NCI-H2029 treated with DMSO at 0.1 percent for 48 hours (cell line): Measurements from ENCODE around the gene GOLGA8J.
"Not testable (repeated sequence)": the region's sequence is repeated elsewhere in the genome, so short reads cannot be mapped to it uniquely, and the experiment has no call there.

Experiments used
- DNase-seq: peaks from one replicate; lab custom pipeline; 2025; lab: John Stamatoyannopoulos, UW

GOLGA8J gene

DNA sequence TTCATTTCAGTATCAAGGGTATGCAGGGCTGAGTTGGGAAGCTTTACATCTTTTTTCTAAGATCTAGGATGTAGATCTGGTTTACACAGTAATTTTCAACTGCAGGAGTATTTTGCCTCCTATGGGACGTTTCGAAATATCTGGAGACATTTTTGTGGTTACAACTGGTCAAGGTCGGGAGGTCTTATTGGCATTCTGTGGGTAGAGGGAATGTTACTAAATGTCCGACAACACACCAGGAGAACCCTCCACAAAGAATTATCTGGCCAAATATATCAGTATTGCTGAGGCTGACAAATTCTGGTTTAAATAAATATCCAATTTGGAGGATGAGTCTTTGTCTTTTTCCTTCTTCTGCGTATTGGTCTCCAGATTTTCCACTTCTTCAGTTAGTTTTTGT lies 1.9 kb upstream of the GOLGA8J start:
- not testable (repeated sequence) for DNase-seq

- DNase-seq: not testable (repeated sequence)
These were observed 15.1 kb downstream of the GOLGA8J start for GRCh38 chr15:30097827-30098226.

- not testable (repeated sequence) for DNase-seq
These were observed 20.1 kb downstream of the GOLGA8J start for GRCh38 chr15:30102890-30103289.

DNA sequence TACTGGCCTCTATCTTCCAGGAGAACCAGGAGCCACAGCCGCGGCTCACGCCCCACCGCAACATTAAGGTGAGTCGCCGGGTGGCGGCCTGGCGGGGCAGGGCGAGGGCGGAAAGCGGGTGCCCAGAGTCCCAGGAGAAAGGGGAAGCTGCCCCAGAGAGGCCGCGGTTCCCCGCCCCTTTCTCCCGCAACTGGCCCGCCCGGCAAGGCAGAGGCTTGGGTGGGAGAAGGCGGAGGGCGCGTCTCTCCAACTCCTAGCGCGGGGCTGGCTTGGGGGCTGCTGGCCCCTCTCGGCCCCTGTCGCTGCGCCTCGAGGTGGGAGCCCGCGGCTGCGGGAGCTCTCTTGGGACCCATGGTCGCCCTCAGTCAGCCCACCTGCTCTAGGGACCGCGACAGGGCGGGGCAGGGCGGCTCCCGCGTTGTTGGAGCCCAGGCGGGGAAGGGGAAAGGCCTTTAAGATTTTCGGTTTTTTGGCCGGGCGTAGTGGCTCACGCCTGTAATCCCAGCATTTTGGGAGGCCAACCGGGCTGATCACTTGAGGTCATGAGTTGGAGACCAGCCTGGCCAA lies 21.3 kb downstream of the GOLGA8J start:
- DNase-seq: not testable (repeated sequence)

- DNase-seq: not testable (repeated sequence)
These were observed 27.8 kb downstream of the GOLGA8J start for GRCh38 chr15:30110591-30110990.

DNA sequence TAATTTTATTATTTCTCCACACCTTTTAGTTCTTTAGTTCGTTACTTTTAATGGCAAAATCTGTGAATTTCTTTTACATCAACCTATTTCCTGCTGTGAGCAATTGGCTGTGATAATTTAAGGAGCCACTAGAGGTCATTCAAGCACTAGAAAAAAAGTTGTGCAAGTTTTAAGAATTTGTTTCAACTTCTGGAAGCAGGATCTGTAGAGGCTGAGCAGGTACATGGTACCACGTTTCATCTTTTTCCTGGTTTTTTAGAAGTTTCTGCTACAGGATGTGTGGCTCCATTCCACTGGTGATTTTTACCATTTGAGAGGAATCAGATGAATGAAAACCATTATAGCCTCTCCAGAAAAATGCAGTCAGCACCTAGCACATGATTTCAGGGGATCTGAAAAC lies 47.3 kb downstream of the GOLGA8J start:
- DNase-seq: not testable (repeated sequence)

- DNase-seq: not testable (repeated sequence)
These were observed 52.0 kb downstream of the GOLGA8J start, which contains the start of gene GOLGA8T for GRCh38 chr15:30134751-30135150. Gene GOLGA8T, plus strand, starts transcription at chr15:30135051. Its CDS starts 98 bp downstream, at chr15:30135149.
